ENCODE data around the gene GRAMD2A. TPM values are rescaled to one million over a fixed set of nuclear protein-coding genes. Genes with fewer than 3 reads are reported as not detected.
A peak's percentile ranks its signal among the peaks of the same experiment; 100 is the strongest.

Gene GRAMD2A
- total RNA-seq, 3 donors from 2014 or later = 0.98 to 8.0 (median 2.5) TPM

DNA sequence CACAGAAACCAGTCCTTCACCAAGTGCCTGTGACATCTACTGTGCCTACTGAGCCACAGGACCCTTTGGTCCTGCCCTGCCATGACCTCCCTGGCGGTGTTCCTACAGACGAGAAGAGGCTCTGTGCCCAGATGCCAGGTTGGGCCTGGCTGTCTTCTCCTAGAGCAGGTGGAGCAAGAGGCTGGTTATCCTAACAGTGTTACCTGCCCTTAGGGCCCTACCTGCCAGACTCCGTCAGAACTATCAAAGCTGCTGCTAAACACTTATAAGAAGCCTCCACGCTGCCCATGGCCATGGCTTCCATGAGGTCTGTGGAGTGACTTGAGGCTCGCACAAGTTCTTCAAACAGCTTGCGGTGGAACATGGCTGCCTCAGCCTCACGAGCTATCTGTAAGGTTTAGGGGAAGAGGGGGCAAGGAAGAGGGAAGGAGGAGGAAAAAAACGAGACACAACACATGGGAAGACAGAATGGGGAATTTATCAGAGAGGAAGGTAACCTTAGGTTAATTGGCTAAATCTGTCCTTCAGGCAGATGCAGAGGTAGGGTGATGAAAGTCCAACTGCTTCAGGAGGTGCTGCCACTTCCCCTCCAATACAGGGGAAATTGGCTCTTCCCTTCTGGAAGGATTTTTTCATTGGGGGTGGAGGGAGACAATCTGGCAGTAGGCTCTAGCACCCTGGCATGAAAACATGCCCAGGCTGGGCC, 5.4 kb upstream of the GRAMD2A start:
- DNase-seq = no peak
- peaks cover 7% of the 10 kb centered on the region for H3K4me1 ChIP-seq (ENCODE audit: low read depth)
- H3K9me3 ChIP-seq = no peaks in the 10 kb centered on the region
- no peak for ATAC-seq
- no peak overlapping the region for H3K4me3 ChIP-seq
- TF ChIP-seq, protein P1, sequence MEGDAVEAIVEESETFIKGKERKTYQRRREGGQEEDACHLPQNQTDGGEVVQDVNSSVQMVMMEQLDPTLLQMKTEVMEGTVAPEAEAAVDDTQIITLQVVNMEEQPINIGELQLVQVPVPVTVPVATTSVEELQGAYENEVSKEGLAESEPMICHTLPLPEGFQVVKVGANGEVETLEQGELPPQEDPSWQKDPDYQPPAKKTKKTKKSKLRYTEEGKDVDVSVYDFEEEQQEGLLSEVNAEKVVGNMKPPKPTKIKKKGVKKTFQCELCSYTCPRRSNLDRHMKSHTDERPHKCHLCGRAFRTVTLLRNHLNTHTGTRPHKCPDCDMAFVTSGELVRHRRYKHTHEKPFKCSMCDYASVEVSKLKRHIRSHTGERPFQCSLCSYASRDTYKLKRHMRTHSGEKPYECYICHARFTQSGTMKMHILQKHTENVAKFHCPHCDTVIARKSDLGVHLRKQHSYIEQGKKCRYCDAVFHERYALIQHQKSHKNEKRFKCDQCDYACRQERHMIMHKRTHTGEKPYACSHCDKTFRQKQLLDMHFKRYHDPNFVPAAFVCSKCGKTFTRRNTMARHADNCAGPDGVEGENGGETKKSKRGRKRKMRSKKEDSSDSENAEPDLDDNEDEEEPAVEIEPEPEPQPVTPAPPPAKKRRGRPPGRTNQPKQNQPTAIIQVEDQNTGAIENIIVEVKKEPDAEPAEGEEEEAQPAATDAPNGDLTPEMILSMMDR (IDR thresholded peaks at IDR 0.05) = no peak
- intact Hi-C loops (cut with DNase I, micrococcal nuclease) = loop anchor here in 1 of 2 donors (5.0 kb wide), 1 partner anchor 74 kb away; no protein-coding TSS in a partner anchor
- H3K36me3 ChIP-seq (ENCODE audit: low read depth) = peaks cover 42% of the 10 kb centered on the region

DNA sequence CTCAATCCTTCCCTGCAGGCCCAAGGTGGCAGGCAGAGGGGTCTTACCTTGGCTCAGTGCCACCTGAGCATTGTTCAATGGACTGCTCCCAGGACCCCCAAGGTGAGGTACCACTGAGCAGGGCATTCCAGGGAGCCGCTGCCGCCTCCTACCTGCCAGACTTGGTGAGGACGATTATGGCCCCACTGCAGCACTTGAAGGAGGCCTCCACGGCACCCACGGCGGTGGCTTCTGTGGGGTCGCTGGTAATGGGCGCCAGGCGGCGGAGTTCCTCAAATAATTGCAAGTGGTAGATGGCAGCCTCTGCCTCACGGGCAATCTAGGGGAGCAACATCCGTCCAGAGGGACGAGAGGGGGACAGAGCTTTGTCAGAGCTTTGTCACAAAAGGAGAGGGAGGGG, 4.7 kb upstream of the GRAMD2A start:
- TF ChIP-seq, protein P1 (IDR thresholded peaks at IDR 0.05) = no peak
- peaks cover 7% of the 10 kb centered on the region for H3K4me1 ChIP-seq (ENCODE audit: low read depth)
- ATAC-seq = no peak
- no peak overlapping the region for H3K4me3 ChIP-seq
- H3K9me3 ChIP-seq = no peaks in the 10 kb centered on the region
- peak in 1 of 3 donors; percentile 48 for DNase-seq
- intact Hi-C loops (cut with DNase I, micrococcal nuclease) = loop anchor here in 1 of 2 donors (5.0 kb wide), 1 partner anchor 75 kb away; no protein-coding TSS in a partner anchor
- peaks cover 37% of the 10 kb centered on the region for H3K36me3 ChIP-seq (ENCODE audit: low read depth)

DNA sequence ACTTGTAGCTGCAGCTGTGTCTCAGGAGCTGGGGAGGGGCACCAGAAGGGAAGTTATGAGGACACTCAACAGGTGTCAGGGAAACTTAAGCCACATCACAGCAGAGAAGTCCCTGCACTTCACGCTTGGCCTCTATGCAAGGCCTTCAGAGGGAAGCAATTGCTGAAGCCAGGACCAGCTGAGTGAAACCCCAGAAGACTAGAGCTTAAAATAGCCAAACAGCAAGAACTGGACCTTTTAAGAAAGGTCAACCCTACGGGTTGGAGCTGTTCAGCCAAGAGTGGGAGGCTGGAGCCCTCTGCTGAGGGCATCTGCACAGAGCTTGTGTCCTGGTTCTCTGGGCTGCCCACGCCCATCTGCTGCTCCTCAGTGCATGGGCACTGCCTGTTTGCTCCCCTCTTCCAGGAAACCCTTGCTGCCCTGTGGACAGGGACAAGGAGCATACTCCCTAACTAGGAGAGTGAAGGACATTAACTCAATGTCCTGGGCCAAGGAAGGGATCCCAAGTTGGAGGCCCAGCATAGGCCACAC, 3.9 kb upstream of the GRAMD2A start:
- no peak for DNase-seq
- no peak overlapping the region for H3K4me3 ChIP-seq
- H3K4me1 ChIP-seq (ENCODE audit: low read depth) = peaks cover 7% of the 10 kb centered on the region
- H3K9me3 ChIP-seq = no peaks in the 10 kb centered on the region
- no peak for ATAC-seq
- H3K36me3 ChIP-seq (ENCODE audit: low read depth) = peaks cover 28% of the 10 kb centered on the region
- TF ChIP-seq, protein P1 (IDR thresholded peaks at IDR 0.05) = no peak
- intact Hi-C loops (cut with DNase I, micrococcal nuclease) = loop anchor here in 1 of 2 donors (5.0 kb wide), 1 partner anchor 76 kb away; no protein-coding TSS in a partner anchor

- peaks cover 27% of the 10 kb centered on the region for H3K36me3 ChIP-seq (ENCODE audit: low read depth)
- H3K4me1 ChIP-seq (ENCODE audit: low read depth) = peaks cover 7% of the 10 kb centered on the region
- H3K9me3 ChIP-seq = no peaks in the 10 kb centered on the region
- DNase-seq (no peak), ATAC-seq (no peak)
- TF ChIP-seq, protein P1 (IDR thresholded peaks at IDR 0.05) = no peak
- no peak overlapping the region for H3K4me3 ChIP-seq
- intact Hi-C loops (cut with DNase I, micrococcal nuclease) = loop anchor here in 1 of 2 donors (5.0 kb wide), 1 partner anchor 77 kb away; no protein-coding TSS in a partner anchor
These were observed 3.0 kb upstream of the GRAMD2A start for GRCh38 chr15:72200395-72201237.

DNA sequence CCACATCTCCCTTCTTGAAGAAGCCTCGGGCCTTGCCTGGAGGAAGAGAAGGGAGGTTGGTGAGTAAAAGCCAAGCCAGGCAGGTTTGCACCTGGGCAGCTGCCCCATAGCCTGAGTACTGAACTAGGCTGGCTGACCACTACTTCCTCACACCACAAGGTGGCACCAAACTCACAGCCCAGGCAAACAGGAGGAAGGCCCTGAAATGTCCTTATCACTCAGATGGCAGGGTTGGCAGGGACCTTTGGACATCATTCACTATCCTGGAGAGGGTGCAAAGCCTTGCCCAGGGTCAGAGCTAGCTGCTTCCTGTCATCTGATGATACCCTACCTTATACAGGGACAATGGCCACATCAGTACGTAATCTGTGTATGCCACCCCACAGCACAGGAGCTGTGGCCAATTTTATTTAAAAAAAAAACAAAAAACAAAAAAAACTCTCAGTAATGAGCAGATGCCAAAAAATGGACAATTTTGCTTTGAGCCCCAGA, 2.2 kb upstream of the GRAMD2A start:
- intact Hi-C loops (cut with DNase I, micrococcal nuclease) = loop anchor here in 1 of 2 donors (5.0 kb wide), 1 partner anchor 78 kb away; no protein-coding TSS in a partner anchor
- peak; percentile 91 for ATAC-seq

More for the DNA sequence above, 2.2 kb upstream of the GRAMD2A start:
- TF ChIP-seq, protein P1 (IDR thresholded peaks at IDR 0.05) = peak; percentile 80
- peaks cover 24% of the 10 kb centered on the region for H3K36me3 ChIP-seq (ENCODE audit: low read depth)
- peak; percentile 74 to 91 (median 84) for DNase-seq
- peaks cover 7% of the 10 kb centered on the region for H3K4me1 ChIP-seq (ENCODE audit: low read depth)
- H3K4me3 ChIP-seq = no peak overlapping the region
- H3K9me3 ChIP-seq = no peaks in the 10 kb centered on the region

All from mucosa of descending colon (tissue), 3 donors.